Neural cell (in vitro differentiated cells): ENCODE data around the gene ENC1. TPM values are rescaled to one million over a fixed set of nuclear protein-coding genes. Genes with fewer than 3 reads are reported as not detected.
A peak's percentile ranks its signal among the peaks of the same experiment; 100 is the strongest.

Experiments used
- H2AFZ ChIP-seq: fragments of 200-600, 300-800 bp; sonication (generic), shearing (Covaris generic); 2 replicates; pipeline ENCODE4 v1.6.0; 2014; ENCODE audit warnings: low read depth, mild to moderate bottlenecking, antibody characterized with exemption, low read length, moderate library complexity
- H3F3A ChIP-seq: fragments of 200-600 bp; shearing (Covaris generic); 2 replicates; pipeline ENCODE4 v1.6.1; 2016; ENCODE audit warnings: mild to moderate bottlenecking, moderate library complexity, mixed read lengths, antibody characterized with exemption, low read length; ENCODE audit not compliant: insufficient read depth, poor library complexity, severe bottlenecking
- H3K27ac ChIP-seq: fragments of 200-600, 300-800 bp; sonication (generic), shearing (Covaris generic); 2 replicates; pipeline ENCODE4 v1.5.1; 2014; ENCODE audit warnings: mild to moderate bottlenecking, low read length, moderate library complexity
- H3K27me3 ChIP-seq: fragments of 300-800, 200-600 bp; sonication (generic), shearing (Covaris generic); 2 replicates; pipeline ENCODE4 v1.6.0; 2014; ENCODE audit warnings: mild to moderate bottlenecking, low read depth, low read length, moderate library complexity; ENCODE audit not compliant: insufficient read depth
- H3K36me3 ChIP-seq: fragments of 300-800, 200-600 bp; sonication (generic), shearing (Covaris generic); 2 replicates; pipeline ENCODE4 v1.5.1; 2014; ENCODE audit warnings: mild to moderate bottlenecking, antibody characterized with exemption, low read length, moderate library complexity; ENCODE audit not compliant: insufficient read depth
- H3K4me2 ChIP-seq: fragments of 300-800, 200-600 bp; sonication (generic), shearing (Covaris generic); 2 replicates; pipeline ENCODE4 v1.6.0; 2014; ENCODE audit warnings: mild to moderate bottlenecking, low read length
- H3K4me3 ChIP-seq: fragments of 300-800, 200-600 bp; sonication (generic), shearing (Covaris generic); 2 replicates; pipeline ENCODE4 v1.5.1; 2014; ENCODE audit warnings: mild to moderate bottlenecking, low read length, moderate library complexity
- H3K79me2 ChIP-seq: fragments of 200-600 bp; shearing (Covaris generic); replicated peaks from 2 replicates; pipeline ENCODE4 v1.6.0; 2014; ENCODE audit warnings: mild to moderate bottlenecking, low read length, moderate library complexity; ENCODE audit not compliant: insufficient read depth
- H3K9ac ChIP-seq: fragments of 300-800, 200-600 bp; sonication (generic), shearing (Covaris generic); 2 replicates; pipeline ENCODE4 v1.6.1; 2016; ENCODE audit warnings: mild to moderate bottlenecking, low read length, mixed read lengths
- H3K9me2 ChIP-seq: fragments of 200-600 bp; shearing (Covaris generic); 2 replicates; pipeline ENCODE4 v1.6.1; 2016; ENCODE audit warnings: mild to moderate bottlenecking, low read length, mixed read lengths; ENCODE audit not compliant: insufficient read depth
- H3K9me3 ChIP-seq: fragments of 200-600, 300-800 bp; sonication (generic), shearing (Covaris generic); 2 replicates; pipeline ENCODE4 v1.6.1; 2016; ENCODE audit warnings: mild to moderate bottlenecking, mixed run types, low read length, moderate library complexity, mixed read lengths
- H4K20me1 ChIP-seq: fragments of 200-600 bp; shearing (Covaris generic); 2 replicates; pipeline ENCODE4 v1.6.1; 2016; ENCODE audit warnings: mild to moderate bottlenecking, mixed run types; ENCODE audit not compliant: insufficient read depth
- EP300 ChIP-seq: fragments of 450-650 bp; conservative IDR thresholded peaks from 2 replicates; pipeline ENCODE4 v1.6.1; 2014; ENCODE audit warnings: antibody characterized with exemption, mild to moderate bottlenecking, moderate library complexity; ENCODE audit not compliant: poor library complexity, severe bottlenecking
- EZH2 ChIP-seq: fragments of 200-600, 300-800 bp; shearing (Covaris generic), sonication (generic); IDR thresholded peaks from 2 replicates; pipeline ENCODE4 v1.6.1; 2014; ENCODE audit warnings: antibody characterized with exemption, low read length, borderline replicate concordance, mild to moderate bottlenecking; ENCODE audit not compliant: insufficient read depth, poor library complexity, severe bottlenecking
- MXI1 ChIP-seq: fragments of 450-650 bp; conservative IDR thresholded peaks from 2 replicates; pipeline ENCODE4 v1.6.1; 2014; ENCODE audit warnings: antibody characterized with exemption, mild to moderate bottlenecking; ENCODE audit not compliant: poor library complexity, severe bottlenecking
- polyA plus RNA-seq: library from polyadenylated mRNA; depleted of rRNA; stranded (reverse); fragments of >200 nt; gene quantifications from 2 replicates; pipeline ENCODE4 v1.2.3, GENCODE V29; 2014
- TF ChIP-seq, protein P1 (sequence below): fragments of 450-650 bp; IDR thresholded peaks from 2 replicates; pipeline ENCODE4 v1.5.1; 2014; ENCODE audit warnings: antibody characterized with exemption, mild to moderate bottlenecking, moderate library complexity; ENCODE audit not compliant: poor library complexity, severe bottlenecking
- TF ChIP-seq, protein P2 (sequence below): IDR thresholded peaks from 2 replicates; pipeline ENCODE4 v1.6.1; 2012; ENCODE audit warnings: borderline replicate concordance

The ENC1 gene
- polyA plus RNA-seq, 1 donor from 2014 or later, result 449 TPM

DNA sequence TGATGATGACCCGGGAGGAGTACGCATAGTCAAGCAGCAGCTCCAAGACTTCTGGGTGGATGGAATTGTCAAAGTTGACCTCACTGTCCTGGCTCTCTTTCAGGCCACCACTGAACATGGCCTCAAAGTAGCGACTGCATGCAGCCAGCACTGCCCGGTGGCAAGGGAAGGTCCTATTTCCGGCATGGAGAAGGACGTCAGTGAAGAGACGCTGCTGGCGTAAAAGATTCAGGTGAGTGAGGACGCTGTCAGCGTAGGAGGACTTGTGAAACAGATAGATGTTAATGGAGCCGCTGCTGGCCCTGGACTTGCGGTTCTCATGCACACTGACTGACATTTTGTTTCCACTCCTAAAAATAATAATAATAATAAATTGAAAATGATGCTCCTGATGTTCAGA, 4.4 kb downstream of the ENC1 start:
- H4K20me1 ChIP-seq, result peaks cover 12% of the 10 kb centered on the region
- peaks cover 91% of the 10 kb centered on the region for H3K79me2 ChIP-seq
- H3K4me2 ChIP-seq, result peak overlapping the region; percentile 96
- no peak overlapping the region for H2AFZ ChIP-seq
- peak overlapping the region; percentile 97 for H3K4me3 ChIP-seq
- TF ChIP-seq, protein P1, sequence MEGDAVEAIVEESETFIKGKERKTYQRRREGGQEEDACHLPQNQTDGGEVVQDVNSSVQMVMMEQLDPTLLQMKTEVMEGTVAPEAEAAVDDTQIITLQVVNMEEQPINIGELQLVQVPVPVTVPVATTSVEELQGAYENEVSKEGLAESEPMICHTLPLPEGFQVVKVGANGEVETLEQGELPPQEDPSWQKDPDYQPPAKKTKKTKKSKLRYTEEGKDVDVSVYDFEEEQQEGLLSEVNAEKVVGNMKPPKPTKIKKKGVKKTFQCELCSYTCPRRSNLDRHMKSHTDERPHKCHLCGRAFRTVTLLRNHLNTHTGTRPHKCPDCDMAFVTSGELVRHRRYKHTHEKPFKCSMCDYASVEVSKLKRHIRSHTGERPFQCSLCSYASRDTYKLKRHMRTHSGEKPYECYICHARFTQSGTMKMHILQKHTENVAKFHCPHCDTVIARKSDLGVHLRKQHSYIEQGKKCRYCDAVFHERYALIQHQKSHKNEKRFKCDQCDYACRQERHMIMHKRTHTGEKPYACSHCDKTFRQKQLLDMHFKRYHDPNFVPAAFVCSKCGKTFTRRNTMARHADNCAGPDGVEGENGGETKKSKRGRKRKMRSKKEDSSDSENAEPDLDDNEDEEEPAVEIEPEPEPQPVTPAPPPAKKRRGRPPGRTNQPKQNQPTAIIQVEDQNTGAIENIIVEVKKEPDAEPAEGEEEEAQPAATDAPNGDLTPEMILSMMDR, result no peak
- peaks cover 6% of the 10 kb centered on the region for H3F3A ChIP-seq
- H3K27ac ChIP-seq, result peak overlapping the region; percentile 94
- no peak overlapping the region for H3K9ac ChIP-seq
- H3K36me3 ChIP-seq, result peaks cover 15% of the 10 kb centered on the region
- H3K9me3 ChIP-seq, result no peaks in the 10 kb centered on the region
- no peaks in the 10 kb centered on the region for H3K9me2 ChIP-seq
- H3K27me3 ChIP-seq, result no peaks in the 10 kb centered on the region

DNA sequence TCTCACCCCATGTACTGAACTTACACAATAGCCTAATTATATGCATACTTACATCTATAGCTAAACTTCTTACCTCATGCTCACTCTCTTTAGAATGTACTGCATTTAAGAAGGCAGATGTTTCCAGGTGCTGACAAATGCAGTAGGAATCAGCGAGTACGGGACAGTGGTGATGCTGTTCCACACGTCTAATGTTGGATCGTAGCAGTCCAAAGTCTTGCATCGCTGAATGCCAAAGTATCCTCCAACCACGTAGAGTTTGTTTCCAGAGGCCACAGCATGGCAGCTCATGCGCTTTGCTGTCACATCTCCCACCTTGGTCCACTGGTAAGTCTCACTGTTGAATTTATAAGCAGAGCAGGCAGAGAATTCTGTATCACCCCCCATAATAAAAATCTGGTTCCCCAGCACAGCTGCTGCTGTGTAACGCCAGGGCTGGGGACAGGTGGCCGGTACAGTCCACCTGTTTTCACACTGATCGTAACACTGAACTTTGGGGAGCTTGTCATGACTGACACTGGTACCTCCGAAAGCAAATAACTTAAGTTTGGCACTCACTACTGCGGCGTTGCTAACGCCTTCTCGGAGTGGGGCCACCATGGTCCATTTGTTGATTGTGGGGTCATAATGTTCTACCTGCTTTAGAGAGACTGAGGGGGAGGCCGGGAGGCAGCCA, 5.8 kb downstream of the ENC1 start:
- no peaks in the 10 kb centered on the region for H3K9me2 ChIP-seq
- H3K9me3 ChIP-seq, result no peaks in the 10 kb centered on the region
- TF ChIP-seq, protein P1, result no peak
- TF ChIP-seq MXI1, result no peak
- TF ChIP-seq, protein P2, sequence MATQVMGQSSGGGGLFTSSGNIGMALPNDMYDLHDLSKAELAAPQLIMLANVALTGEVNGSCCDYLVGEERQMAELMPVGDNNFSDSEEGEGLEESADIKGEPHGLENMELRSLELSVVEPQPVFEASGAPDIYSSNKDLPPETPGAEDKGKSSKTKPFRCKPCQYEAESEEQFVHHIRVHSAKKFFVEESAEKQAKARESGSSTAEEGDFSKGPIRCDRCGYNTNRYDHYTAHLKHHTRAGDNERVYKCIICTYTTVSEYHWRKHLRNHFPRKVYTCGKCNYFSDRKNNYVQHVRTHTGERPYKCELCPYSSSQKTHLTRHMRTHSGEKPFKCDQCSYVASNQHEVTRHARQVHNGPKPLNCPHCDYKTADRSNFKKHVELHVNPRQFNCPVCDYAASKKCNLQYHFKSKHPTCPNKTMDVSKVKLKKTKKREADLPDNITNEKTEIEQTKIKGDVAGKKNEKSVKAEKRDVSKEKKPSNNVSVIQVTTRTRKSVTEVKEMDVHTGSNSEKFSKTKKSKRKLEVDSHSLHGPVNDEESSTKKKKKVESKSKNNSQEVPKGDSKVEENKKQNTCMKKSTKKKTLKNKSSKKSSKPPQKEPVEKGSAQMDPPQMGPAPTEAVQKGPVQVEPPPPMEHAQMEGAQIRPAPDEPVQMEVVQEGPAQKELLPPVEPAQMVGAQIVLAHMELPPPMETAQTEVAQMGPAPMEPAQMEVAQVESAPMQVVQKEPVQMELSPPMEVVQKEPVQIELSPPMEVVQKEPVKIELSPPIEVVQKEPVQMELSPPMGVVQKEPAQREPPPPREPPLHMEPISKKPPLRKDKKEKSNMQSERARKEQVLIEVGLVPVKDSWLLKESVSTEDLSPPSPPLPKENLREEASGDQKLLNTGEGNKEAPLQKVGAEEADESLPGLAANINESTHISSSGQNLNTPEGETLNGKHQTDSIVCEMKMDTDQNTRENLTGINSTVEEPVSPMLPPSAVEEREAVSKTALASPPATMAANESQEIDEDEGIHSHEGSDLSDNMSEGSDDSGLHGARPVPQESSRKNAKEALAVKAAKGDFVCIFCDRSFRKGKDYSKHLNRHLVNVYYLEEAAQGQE, result no peak
- TF ChIP-seq EP300, result no peak
- no peak for TF ChIP-seq EZH2
- H3K79me2 ChIP-seq, result peaks cover 99% of the 10 kb centered on the region
- H2AFZ ChIP-seq, result no peak overlapping the region
- peaks cover 12% of the 10 kb centered on the region for H4K20me1 ChIP-seq
- peaks cover 4% of the 10 kb centered on the region for H3F3A ChIP-seq
- no peak overlapping the region for H3K4me2 ChIP-seq
- H3K27me3 ChIP-seq, result no peaks in the 10 kb centered on the region
- H3K27ac ChIP-seq, result no peak overlapping the region
- peaks cover 15% of the 10 kb centered on the region for H3K36me3 ChIP-seq
- H3K9ac ChIP-seq, result no peak overlapping the region
- H3K4me3 ChIP-seq, result peak overlapping the region; percentile 97
